DOHH2 (cell line): ENCODE results near the gene CPHXL2.

ENCODE experiments used
- H3F3A ChIP-seq: fragments of 200-600 bp; sonication (generic), shearing (Covaris generic); 2 replicates; pipeline ENCODE4 v1.6.0; 2016; ENCODE audit warnings: antibody characterized with exemption, mild to moderate bottlenecking; ENCODE audit not compliant: control insufficient read depth, insufficient read depth
- H3K27ac ChIP-seq: fragments of 200-600 bp; sonication (generic); 2 replicates; pipeline ENCODE4 v1.5.1; 2014; ENCODE audit warnings: low read depth, mild to moderate bottlenecking, low read length, moderate library complexity
- H3K27me3 ChIP-seq: fragments of 200-600 bp; sonication (generic); 2 replicates; pipeline ENCODE4 v1.6.1; 2014; ENCODE audit warnings: mild to moderate bottlenecking, low read length, mixed read lengths; ENCODE audit not compliant: control insufficient read depth
- H3K36me3 ChIP-seq: fragments of 200-600 bp; sonication (generic); 2 replicates; pipeline ENCODE4 v1.6.1; 2014; ENCODE audit warnings: mild to moderate bottlenecking, low read length, moderate library complexity, mixed read lengths; ENCODE audit not compliant: control insufficient read depth
- H3K4me1 ChIP-seq: fragments of 200-600 bp; sonication (generic); 2 replicates; pipeline ENCODE4 v1.6.1; 2014; ENCODE audit warnings: mild to moderate bottlenecking, low read length, mixed read lengths; ENCODE audit not compliant: control insufficient read depth
- H3K4me2 ChIP-seq: fragments of 200-600 bp; sonication (generic); 2 replicates; pipeline ENCODE4 v1.6.0; 2014; ENCODE audit warnings: mild to moderate bottlenecking, low read length, moderate library complexity
- H3K4me3 ChIP-seq: fragments of 200-600 bp; sonication (generic); 2 replicates; pipeline ENCODE4 v1.5.1; 2014; ENCODE audit warnings: mild to moderate bottlenecking, low read length, mixed read lengths
- H3K79me2 ChIP-seq: fragments of 200-600 bp; sonication (generic); 2 replicates; pipeline ENCODE4 v1.6.1; 2014; ENCODE audit warnings: mild to moderate bottlenecking, low read length, mixed read lengths; ENCODE audit not compliant: control insufficient read depth
- H3K9me2 ChIP-seq: fragments of 200-600 bp; sonication (generic); replicated peaks from 2 replicates; pipeline ENCODE4 v1.6.1; 2014; ENCODE audit warnings: mild to moderate bottlenecking, low read length, mixed read lengths; ENCODE audit not compliant: control insufficient read depth
- H3K9me3 ChIP-seq: fragments of 200-600 bp; sonication (generic); 2 replicates; pipeline ENCODE4 v1.6.1; 2014; ENCODE audit warnings: antibody characterized with exemption, low read length, mixed read lengths; ENCODE audit not compliant: control insufficient read depth, insufficient read depth
- H4K20me1 ChIP-seq: fragments of 200-600 bp; sonication (generic); 2 replicates; pipeline ENCODE4 v1.6.0; 2014; ENCODE audit warnings: low read depth, mild to moderate bottlenecking, antibody characterized with exemption, low read length, moderate library complexity; ENCODE audit not compliant: control insufficient read depth, insufficient read depth
- CTCF ChIP-seq: fragments of 200-600 bp; sonication (generic); IDR thresholded peaks from one replicate; pipeline ENCODE4 v1.5.1; 2014; ENCODE audit warnings: antibody characterized with exemption, mild to moderate bottlenecking, low read depth, low read length; ENCODE audit not compliant: poor library complexity, severe bottlenecking
- EZH2phosphoT487 ChIP-seq: fragments of 200-600 bp; sonication (generic); IDR thresholded peaks from 2 replicates; pipeline ENCODE4 v1.6.1; 2017; ENCODE audit warnings: borderline replicate concordance, mild to moderate bottlenecking, antibody characterized with exemption, low read length, moderate library complexity, mixed read lengths

CPHXL2 gene

GRCh38 chr16:75615619-75616018, 61.2 kb downstream of the CPHXL2 start:
- Histone ChIP-seq H3K9me3 (no peaks in the 10 kb centered on the region), H3K27me3 (no peaks in the 10 kb centered on the region), H3K9me2 (no peaks in the 10 kb centered on the region), H3K4me1 (peaks cover 4% of the 10 kb centered on the region; the same call in 1 of the 2 replicates), H3K27ac (no peak overlapping the region), H3K79me2 (0 out of 2 replicates have a peak, but pooled peaks cover 4% of the 10 kb centered on the region), H3K36me3 (peaks cover 79% of the 10 kb centered on the region), H4K20me1 (no peaks in the 10 kb centered on the region), H3K4me2 (no peak overlapping the region), H3F3A (no peaks in the 10 kb centered on the region), H3K4me3 (no peak overlapping the region)
- TF ChIP-seq EZH2phosphoT487 (no peak), CTCF (no peak)

- H3K27ac ChIP-seq, result no peak overlapping the region
- no peak overlapping the region for H3K4me2 ChIP-seq
- H3K4me1 ChIP-seq, result peaks cover 4% of the 10 kb centered on the region; the same call in 1 of the 2 replicates
- H4K20me1 ChIP-seq, result no peaks in the 10 kb centered on the region
- no peaks in the 10 kb centered on the region for H3K9me3 ChIP-seq
- no peaks in the 10 kb centered on the region for H3K27me3 ChIP-seq
- no peak for TF ChIP-seq EZH2phosphoT487
- no peak for TF ChIP-seq CTCF
- no peaks in the 10 kb centered on the region for H3K79me2 ChIP-seq
- H3F3A ChIP-seq, result no peaks in the 10 kb centered on the region
- H3K36me3 ChIP-seq, result peaks cover 80% of the 10 kb centered on the region
- H3K9me2 ChIP-seq, result no peaks in the 10 kb centered on the region
- H3K4me3 ChIP-seq, result no peak overlapping the region
Measured at GRCh38 chr16:75614066-75614897, 62.5 kb downstream of the CPHXL2 start.
